ENCODE results near the gene HINT2. TPM values are rescaled to one million over a fixed set of nuclear protein-coding genes. Genes with fewer than 3 reads are reported as not detected.

Gene HINT2
- total and polyA plus RNA-seq, 2 experiments from 2014 or later = 30.6 to 50.7 TPM

- Histone ChIP-seq H3K9me2 (ENCODE audit: insufficient read depth) (no peaks in the 10 kb centered on the region), H3F3A (ENCODE audit: insufficient read depth) (peaks cover 20% of the 10 kb centered on the region), H4K20me1 (ENCODE audit: insufficient read depth) (no peaks in the 10 kb centered on the region), H3K4me2 (ENCODE audit: unreplicated experiment) (peak overlapping the region; percentile 15), H3K4me3 (no peak overlapping the region), H3K27ac (peak overlapping the region; percentile 47), H3K27me3 (replicated peaks; ENCODE audit: insufficient read depth) (no peaks in the 10 kb centered on the region), H3K79me2 (ENCODE audit: insufficient read depth) (peaks cover 36% of the 10 kb centered on the region), H3K9me3 (ENCODE audit: low read depth) (no peaks in the 10 kb centered on the region), H3K4me1 (ENCODE audit: insufficient read depth) (peaks cover 32% of the 10 kb centered on the region), H2AFZ (no peak overlapping the region), H3K36me3 (ENCODE audit: low read depth) (peaks cover 16% of the 10 kb centered on the region), H3K9ac (peak overlapping the region; percentile 4; the same call in 1 of the 2 replicates)
- peak; percentile 87 for DNase-seq
- in situ Hi-C loops (cut with MboI) = no loop called here
- TF ChIP-seq EZH2phosphoT487 (IDR thresholded peaks at IDR 0.05; ENCODE audit: insufficient read depth, low read depth) (no peak), EZH2 (IDR thresholded peaks at IDR 0.05; ENCODE audit: insufficient read depth, poor library complexity, severe bottlenecking) (no peak)
- WGBS, 2 experiments (ENCODE audit: low coverage in 1 of 2, low lambda C conversion rate in 2 of 2, missing lambda C conversion rate in 2 of 2) = 37 to 47% methylated on average over 4 of the region's 4 CpGs
These were observed 16.0 kb downstream of the HINT2 start for GRCh38 chr9:35798658-35799374.

- no peaks in the 10 kb centered on the region for H3K9me3 ChIP-seq (ENCODE audit: low read depth)
- TF ChIP-seq EZH2phosphoT487 (IDR thresholded peaks at IDR 0.05; ENCODE audit: insufficient read depth, low read depth) (no peak), EZH2 (IDR thresholded peaks at IDR 0.05; ENCODE audit: insufficient read depth, poor library complexity, severe bottlenecking) (no peak)
- in situ Hi-C loops (cut with MboI) = no loop called here
These were observed 17.3 kb downstream of the HINT2 start for GRCh38 chr9:35797311-35798109.

GRCh38 chr9:35795695-35796094 lies 19.1 kb downstream of the HINT2 start:
- Histone ChIP-seq H3K4me3 (peak overlapping the region; percentile 42; the same call in 1 of the 2 replicates), H4K20me1 (ENCODE audit: insufficient read depth) (no peaks in the 10 kb centered on the region), H3K4me2 (ENCODE audit: unreplicated experiment) (peak overlapping the region; percentile 68), H3F3A (ENCODE audit: insufficient read depth) (peaks cover 24% of the 10 kb centered on the region), H3K9ac (peak overlapping the region; percentile 40; the same call in 1 of the 2 replicates), H3K9me2 (ENCODE audit: insufficient read depth) (no peaks in the 10 kb centered on the region), H3K27ac (peak overlapping the region; percentile 25; the same call in 1 of the 2 replicates), H3K36me3 (ENCODE audit: low read depth) (no peaks in the 10 kb centered on the region), H3K9me3 (ENCODE audit: low read depth) (no peaks in the 10 kb centered on the region), H3K27me3 (replicated peaks; ENCODE audit: insufficient read depth) (no peaks in the 10 kb centered on the region), H3K4me1 (ENCODE audit: insufficient read depth) (peaks cover 55% of the 10 kb centered on the region), H3K79me2 (ENCODE audit: insufficient read depth) (peaks cover 55% of the 10 kb centered on the region), H2AFZ (0 out of 2 replicates have a peak overlapping the region, but pooled peaks have one; percentile 26)
- peak; percentile 18 for DNase-seq
- in situ Hi-C loops (cut with MboI) = no loop called here
- TF ChIP-seq EZH2phosphoT487 (IDR thresholded peaks at IDR 0.05; ENCODE audit: insufficient read depth, low read depth) = no peak
- no peak for TF ChIP-seq EZH2 (IDR thresholded peaks at IDR 0.05; ENCODE audit: insufficient read depth, poor library complexity, severe bottlenecking)

More at GRCh38 chr9:35797311-35798109, 17.3 kb downstream of the HINT2 start:
- no peaks in the 10 kb centered on the region for H3K9me2 ChIP-seq (ENCODE audit: insufficient read depth)
- H4K20me1 ChIP-seq (ENCODE audit: insufficient read depth) = no peaks in the 10 kb centered on the region
- H3F3A ChIP-seq (ENCODE audit: insufficient read depth) = peaks cover 20% of the 10 kb centered on the region
- peaks cover 49% of the 10 kb centered on the region for H3K79me2 ChIP-seq (ENCODE audit: insufficient read depth)
- H2AFZ ChIP-seq = no peak overlapping the region
- no peak overlapping the region for H3K9ac ChIP-seq
- H3K4me1 ChIP-seq (ENCODE audit: insufficient read depth) = peaks cover 44% of the 10 kb centered on the region
- H3K36me3 ChIP-seq (ENCODE audit: low read depth) = peaks cover 6% of the 10 kb centered on the region; the same call in 1 of the 2 replicates
- DNase-seq = no peak
- peak overlapping the region; percentile 47; the same call in 1 of the 2 replicates for H3K27ac ChIP-seq
- no peaks in the 10 kb centered on the region for H3K27me3 ChIP-seq (replicated peaks; ENCODE audit: insufficient read depth)
- no peak overlapping the region for H3K4me3 ChIP-seq
- WGBS, 2 experiments (ENCODE audit: low coverage in 1 of 2, low lambda C conversion rate in 2 of 2, missing lambda C conversion rate in 2 of 2) = 83 to 86% methylated on average over 6 of the region's 6 CpGs
- peak overlapping the region; percentile 15 for H3K4me2 ChIP-seq (ENCODE audit: unreplicated experiment)

GRCh38 chr9:35793461-35793860 lies 21.4 kb downstream of the HINT2 start:
- H3K4me2 ChIP-seq (ENCODE audit: unreplicated experiment) = peak overlapping the region; percentile 68
- in situ Hi-C loops (cut with MboI) = no loop called here
- peak overlapping the region; percentile 81 for H3K9ac ChIP-seq

More at GRCh38 chr9:35793461-35793860, 21.4 kb downstream of the HINT2 start:
- no peaks in the 10 kb centered on the region for H4K20me1 ChIP-seq (ENCODE audit: insufficient read depth)
- WGBS, 2 experiments (ENCODE audit: low coverage in 1 of 2, low lambda C conversion rate in 2 of 2, missing lambda C conversion rate in 2 of 2) = 15 to 21% methylated on average over 2 of the region's 2 CpGs
- 0 out of 2 replicates have a peak overlapping the region, but pooled peaks have one; percentile 32 for H2AFZ ChIP-seq
- H3K4me3 ChIP-seq = peak overlapping the region; percentile 68
- H3K79me2 ChIP-seq (ENCODE audit: insufficient read depth) = peaks cover 55% of the 10 kb centered on the region
- H3K4me1 ChIP-seq (ENCODE audit: insufficient read depth) = peaks cover 51% of the 10 kb centered on the region
- H3K9me3 ChIP-seq (ENCODE audit: low read depth) = no peaks in the 10 kb centered on the region
- TF ChIP-seq EZH2 (IDR thresholded peaks at IDR 0.05; ENCODE audit: insufficient read depth, poor library complexity, severe bottlenecking) (no peak), EZH2phosphoT487 (IDR thresholded peaks at IDR 0.05; ENCODE audit: insufficient read depth, low read depth) (no peak)
- H3F3A ChIP-seq (ENCODE audit: insufficient read depth) = peaks cover 15% of the 10 kb centered on the region
- no peaks in the 10 kb centered on the region for H3K36me3 ChIP-seq (ENCODE audit: low read depth)
- H3K9me2 ChIP-seq (ENCODE audit: insufficient read depth) = no peaks in the 10 kb centered on the region
- no peaks in the 10 kb centered on the region for H3K27me3 ChIP-seq (replicated peaks; ENCODE audit: insufficient read depth)
- no peak overlapping the region for H3K27ac ChIP-seq
- DNase-seq = peak; percentile 28
